ENCODE results near the gene RASGRF2.
"Not testable (repeated sequence)": the region's sequence is repeated elsewhere in the genome, so short reads cannot be mapped to it uniquely, and the experiment has no call there.

Gene RASGRF2

GRCh38 chr5:80987078-80987766 lies 27.1 kb downstream of the RASGRF2 start:
- no peak for DNase-seq

GRCh38 chr5:80988419-80988935 lies 28.3 kb downstream of the RASGRF2 start:
- no peak for DNase-seq

GRCh38 chr5:80989883-80990282 lies 29.7 kb downstream of the RASGRF2 start:
- no peak for DNase-seq

GRCh38 chr5:80990527-80990926 lies 30.4 kb downstream of the RASGRF2 start:
- no peak for DNase-seq

- no peak for DNase-seq
Measured at GRCh38 chr5:80990971-80991370, 30.8 kb downstream of the RASGRF2 start.

GRCh38 chr5:80995908-80996307 lies 35.7 kb downstream of the RASGRF2 start:
- DNase-seq = no peak

- no peak for DNase-seq
Measured at GRCh38 chr5:80998590-80998979, 38.4 kb downstream of the RASGRF2 start.

GRCh38 chr5:81003811-81004386 lies 43.7 kb downstream of the RASGRF2 start:
- peak; percentile 3 for DNase-seq

GRCh38 chr5:81005708-81006107 lies 45.5 kb downstream of the RASGRF2 start:
- DNase-seq = no peak

- DNase-seq = no peak
Measured at GRCh38 chr5:81006231-81006630, 46.1 kb downstream of the RASGRF2 start.

GRCh38 chr5:81006947-81007636 lies 46.9 kb downstream of the RASGRF2 start:
- no peak for DNase-seq

- DNase-seq = no peak
Measured at GRCh38 chr5:81007637-81008027, 47.5 kb downstream of the RASGRF2 start.

- DNase-seq = no peak
Measured at GRCh38 chr5:81010336-81011169, 50.4 kb downstream of the RASGRF2 start.

- no peak for DNase-seq
Measured at GRCh38 chr5:81014348-81014747, 54.2 kb downstream of the RASGRF2 start.

- DNase-seq = no peak
Measured at GRCh38 chr5:81016116-81016515, 56.0 kb downstream of the RASGRF2 start.

GRCh38 chr5:81017320-81017719 lies 57.2 kb downstream of the RASGRF2 start:
- no peak for DNase-seq

- DNase-seq = not testable (repeated sequence)
Measured at GRCh38 chr5:81018608-81019007, 58.4 kb downstream of the RASGRF2 start.

- no peak for DNase-seq
Measured at GRCh38 chr5:81019748-81020147, 59.6 kb downstream of the RASGRF2 start.

- no peak for DNase-seq
Measured at GRCh38 chr5:81020478-81021167, 60.5 kb downstream of the RASGRF2 start.

GRCh38 chr5:81021486-81021885 lies 61.3 kb downstream of the RASGRF2 start:
- DNase-seq = no peak

- no peak for DNase-seq
Measured at GRCh38 chr5:81021951-81022687, 62.0 kb downstream of the RASGRF2 start.

- DNase-seq = no peak
Measured at GRCh38 chr5:81022688-81023084, 62.5 kb downstream of the RASGRF2 start.
